ENCODE data around the gene PIBF1.
"Not testable (repeated sequence)": the region's sequence is repeated elsewhere in the genome, so short reads cannot be mapped to it uniquely, and the experiment has no call there.

- not testable (repeated sequence) for TF ChIP-seq POLR2A, CTCF (IDR thresholded peaks at IDR 0.05)
Measured at GRCh38 chr13:72845148-72845547, 63.2 kb downstream of the PIBF1 start.

Data from lower leg skin (tissue), 3 donors.